ENCODE measurements around the gene ECSIT. TPM values are rescaled to one million over a fixed set of nuclear protein-coding genes. Genes with fewer than 3 reads are reported as not detected.

Gene ECSIT
- total and polyA plus RNA-seq, 3 donors from 2014 or later, result 28.9 to 58.7 (median 45.4) TPM

DNA sequence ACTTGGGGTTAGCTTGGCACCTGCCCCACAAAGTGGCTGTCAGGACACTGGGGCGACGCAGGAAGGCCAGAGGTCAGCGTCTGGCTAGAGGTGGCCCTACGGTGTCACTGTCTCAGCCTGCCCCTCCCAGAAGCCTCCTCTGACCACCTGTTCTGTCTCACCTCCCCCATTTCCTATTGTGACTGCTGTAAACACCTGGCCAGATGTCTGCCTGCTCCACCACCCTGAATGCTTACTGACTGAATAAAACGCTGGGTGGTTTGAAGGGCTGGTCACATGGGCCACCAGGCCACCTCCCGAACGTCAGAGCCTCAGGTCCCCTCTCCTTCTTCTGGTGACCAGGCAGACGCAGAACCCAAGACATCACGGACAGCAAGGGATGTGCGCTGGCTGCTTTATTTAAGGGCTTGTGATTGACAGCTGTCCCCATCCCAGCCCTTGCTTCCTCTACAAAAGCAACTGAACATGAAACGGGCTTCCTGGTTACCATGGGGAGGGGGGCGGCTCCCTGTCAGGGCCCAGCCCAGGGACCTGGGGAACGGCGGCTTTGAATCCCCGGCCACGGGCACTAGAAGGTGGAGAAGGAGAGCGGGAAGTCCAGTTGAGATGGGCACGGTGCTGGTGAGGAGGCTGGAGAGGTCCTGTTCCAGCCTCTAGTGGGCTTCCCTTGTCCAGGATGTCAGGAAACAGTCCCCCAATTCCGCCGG, 23.9 kb upstream of the ECSIT start:
- TF ChIP-seq POLR2A (IDR thresholded peaks at IDR 0.05), result no peak
- TF ChIP-seq, protein P1, sequence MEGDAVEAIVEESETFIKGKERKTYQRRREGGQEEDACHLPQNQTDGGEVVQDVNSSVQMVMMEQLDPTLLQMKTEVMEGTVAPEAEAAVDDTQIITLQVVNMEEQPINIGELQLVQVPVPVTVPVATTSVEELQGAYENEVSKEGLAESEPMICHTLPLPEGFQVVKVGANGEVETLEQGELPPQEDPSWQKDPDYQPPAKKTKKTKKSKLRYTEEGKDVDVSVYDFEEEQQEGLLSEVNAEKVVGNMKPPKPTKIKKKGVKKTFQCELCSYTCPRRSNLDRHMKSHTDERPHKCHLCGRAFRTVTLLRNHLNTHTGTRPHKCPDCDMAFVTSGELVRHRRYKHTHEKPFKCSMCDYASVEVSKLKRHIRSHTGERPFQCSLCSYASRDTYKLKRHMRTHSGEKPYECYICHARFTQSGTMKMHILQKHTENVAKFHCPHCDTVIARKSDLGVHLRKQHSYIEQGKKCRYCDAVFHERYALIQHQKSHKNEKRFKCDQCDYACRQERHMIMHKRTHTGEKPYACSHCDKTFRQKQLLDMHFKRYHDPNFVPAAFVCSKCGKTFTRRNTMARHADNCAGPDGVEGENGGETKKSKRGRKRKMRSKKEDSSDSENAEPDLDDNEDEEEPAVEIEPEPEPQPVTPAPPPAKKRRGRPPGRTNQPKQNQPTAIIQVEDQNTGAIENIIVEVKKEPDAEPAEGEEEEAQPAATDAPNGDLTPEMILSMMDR (IDR thresholded peaks at IDR 0.05), result no peak
- Histone ChIP-seq H3K27me3 (no peaks in the 10 kb centered on the region), H3K9me3 (no peaks in the 10 kb centered on the region), H3K4me3 (no peak overlapping the region), H3K36me3 (ENCODE audit: low read depth, missing control alignments) (no peaks in the 10 kb centered on the region), H3K4me1 (peaks cover 4% of the 10 kb centered on the region), H3K27ac (no peak overlapping the region)
- intact Hi-C loops (cut with DNase I; ENCODE audit: low total_unique reads), result no loop called here
- no peak for DNase-seq
- 77 to 82% methylated on average over 17 to 20 of the region's 20 CpGs for WGBS, 2 donors

DNA sequence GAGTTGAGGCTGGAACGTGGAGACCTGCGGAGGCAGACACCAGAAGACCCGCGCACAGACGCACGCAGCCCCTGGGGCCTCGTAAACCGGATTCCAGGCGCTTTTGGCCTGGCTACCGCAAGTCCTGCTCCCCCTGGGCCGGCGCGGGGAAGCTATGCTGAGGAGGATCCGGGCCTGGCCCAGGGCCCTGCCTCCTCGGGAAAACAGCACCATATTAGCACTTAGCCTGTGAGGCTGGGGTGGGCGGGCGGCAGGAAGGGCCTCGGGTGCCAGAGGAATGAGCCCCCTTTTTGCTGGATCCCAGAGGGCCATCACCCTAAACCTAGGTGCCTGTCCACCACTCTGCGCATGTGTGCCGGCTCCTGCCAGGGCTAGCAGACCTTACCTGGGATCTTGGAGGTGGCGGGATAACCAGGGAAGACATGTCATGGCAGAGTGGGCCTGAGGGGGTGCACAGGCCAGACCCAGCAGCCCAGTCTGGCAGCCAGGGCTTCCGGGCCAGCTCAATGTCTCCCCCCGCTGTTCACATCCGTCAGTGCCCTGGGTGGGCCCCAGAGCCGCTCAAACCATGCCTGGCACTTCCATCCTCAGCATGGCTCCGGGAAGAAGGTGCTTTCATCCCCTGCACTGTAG, 22.8 kb upstream of the ECSIT start:
- intact Hi-C loops (cut with DNase I; ENCODE audit: low total_unique reads), result no loop called here
- Histone ChIP-seq H3K36me3 (ENCODE audit: low read depth, missing control alignments) (no peaks in the 10 kb centered on the region), H3K4me1 (no peaks in the 10 kb centered on the region), H3K27me3 (no peaks in the 10 kb centered on the region), H3K27ac (peak overlapping the region; percentile 31 to 69), H3K4me3 (no peak overlapping the region), H3K9me3 (no peaks in the 10 kb centered on the region)
- DNase-seq, result no peak
- 69 to 77% methylated on average over 5 to 26 of the region's 26 CpGs for WGBS, 2 donors
- TF ChIP-seq POLR2A (IDR thresholded peaks at IDR 0.05), result no peak
- TF ChIP-seq, protein P1 (IDR thresholded peaks at IDR 0.05), result no peak

DNA sequence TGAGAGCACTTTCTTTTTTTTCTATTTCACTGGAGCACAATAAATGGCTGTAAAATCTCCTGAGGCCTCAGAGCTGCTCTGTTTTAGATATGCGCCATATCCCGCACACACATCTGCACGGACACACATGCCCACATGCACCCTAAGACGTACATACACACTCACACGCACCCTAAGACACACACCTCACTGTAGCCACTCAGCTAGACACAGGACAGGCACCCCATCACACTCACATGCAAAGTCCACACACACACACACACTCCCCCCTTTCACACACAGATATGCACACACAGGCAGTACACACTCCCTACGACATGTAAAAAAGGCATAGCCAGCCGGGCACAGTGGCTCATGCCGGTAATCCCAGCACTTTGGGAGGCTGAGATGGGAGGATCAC, 21.3 kb upstream of the ECSIT start:
- no peak for TF ChIP-seq POLR2A (IDR thresholded peaks at IDR 0.05)
- DNase-seq, result no peak
- Histone ChIP-seq H3K4me3 (no peak overlapping the region), H3K27me3 (no peaks in the 10 kb centered on the region), H3K9me3 (no peaks in the 10 kb centered on the region), H3K27ac (no peak overlapping the region), H3K4me1 (no peaks in the 10 kb centered on the region), H3K36me3 (ENCODE audit: low read depth, missing control alignments) (no peaks in the 10 kb centered on the region)
- WGBS, 2 donors, result 93% methylated on average over 8 of the region's 8 CpGs
- intact Hi-C loops (cut with DNase I; ENCODE audit: low total_unique reads), result no loop called here

DNA sequence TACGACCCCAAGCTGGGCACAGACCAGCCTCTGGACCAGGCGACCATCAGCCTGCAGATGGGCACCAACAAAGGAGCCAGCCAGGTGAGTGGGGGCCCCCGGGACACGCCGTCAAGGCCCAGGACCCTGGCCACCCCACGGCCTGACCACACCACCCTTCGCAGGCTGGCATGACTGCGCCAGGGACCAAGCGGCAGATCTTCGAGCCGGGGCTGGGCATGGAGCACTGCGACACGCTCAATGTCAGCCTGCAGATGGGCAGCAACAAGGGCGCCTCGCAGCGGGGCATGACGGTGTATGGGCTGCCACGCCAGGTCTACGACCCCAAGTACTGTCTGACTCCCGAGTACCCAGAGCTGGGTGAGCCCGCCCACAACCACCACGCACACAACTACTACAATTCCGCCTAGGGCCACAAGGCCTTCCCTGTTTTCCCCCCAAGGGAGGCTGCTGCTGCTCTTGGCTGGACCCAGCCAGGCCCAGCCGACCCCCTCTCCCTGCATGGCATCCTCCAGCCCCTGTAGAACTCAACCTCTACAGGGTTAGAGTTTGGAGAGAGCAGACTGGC, 20.5 kb upstream of the ECSIT start:
- 76 to 89% methylated on average over 7 to 24 of the region's 24 CpGs for WGBS, 2 donors
- Histone ChIP-seq H3K27ac (no peak overlapping the region), H3K4me1 (no peaks in the 10 kb centered on the region), H3K27me3 (no peaks in the 10 kb centered on the region), H3K36me3 (ENCODE audit: low read depth, missing control alignments) (no peaks in the 10 kb centered on the region), H3K9me3 (no peaks in the 10 kb centered on the region), H3K4me3 (no peak overlapping the region)
- intact Hi-C loops (cut with DNase I; ENCODE audit: low total_unique reads), result no loop called here
- TF ChIP-seq, protein P1 (IDR thresholded peaks at IDR 0.05), result no peak
- no peak for TF ChIP-seq POLR2A (IDR thresholded peaks at IDR 0.05)
- DNase-seq, result no peak

DNA sequence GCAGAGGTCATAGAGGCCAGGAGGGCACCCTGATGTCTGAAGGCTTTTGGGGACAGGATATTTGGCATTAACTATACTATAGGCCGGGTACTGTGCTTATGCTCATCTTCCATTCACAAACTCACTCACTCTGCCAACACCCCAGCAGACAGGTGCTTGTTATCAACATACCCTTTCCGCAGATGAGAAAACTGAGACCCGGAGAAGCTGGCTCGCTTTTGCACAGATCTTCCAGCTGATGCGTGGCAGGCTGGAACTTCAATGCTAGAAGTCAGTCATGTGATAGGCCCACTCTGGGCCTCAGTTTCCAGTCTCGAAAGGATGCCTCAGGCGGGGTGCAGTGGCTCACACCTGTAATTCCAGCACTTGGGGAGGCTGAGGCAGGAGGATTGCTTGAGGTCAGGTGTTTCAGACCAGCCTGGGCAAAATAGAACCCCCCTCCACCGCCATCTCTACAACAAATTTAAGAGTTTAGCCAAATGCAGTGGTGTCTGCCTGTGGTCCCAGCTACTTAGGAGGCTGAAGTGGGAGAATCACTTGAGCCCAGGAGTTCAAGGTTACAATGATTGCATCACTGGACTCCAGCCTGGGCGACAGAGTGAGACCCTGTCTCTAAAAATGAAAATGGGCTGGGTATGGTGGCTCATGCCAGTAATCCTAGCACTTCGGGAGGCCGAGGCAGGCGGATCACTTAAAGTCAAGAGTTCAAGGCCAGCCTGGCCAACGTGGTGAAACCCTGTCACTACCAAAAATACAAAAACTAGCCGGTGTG, 19.2 kb upstream of the ECSIT start:
- Histone ChIP-seq H3K9me3 (no peaks in the 10 kb centered on the region), H3K27ac (no peak overlapping the region), H3K4me3 (no peak overlapping the region), H3K36me3 (ENCODE audit: low read depth, missing control alignments) (no peaks in the 10 kb centered on the region), H3K4me1 (no peaks in the 10 kb centered on the region), H3K27me3 (no peaks in the 10 kb centered on the region)
- intact Hi-C loops (cut with DNase I; ENCODE audit: low total_unique reads), result no loop called here
- WGBS, 2 donors, result 81 to 87% methylated on average over 14 of the region's 14 CpGs
- TF ChIP-seq, protein P1 (IDR thresholded peaks at IDR 0.05), result no peak
- no peak for DNase-seq
